K562 (cell line): ENCODE measurements around the gene POU2F3.

Experiments used
- CREB1 ChIP-seq, 2 experiments: sonication (generic) in 1 of 2; formaldehyde crosslinking in 1 of 2; IDR thresholded peaks; 2 replicates each; pipeline versions ENCODE4 v1.6.1 to v1.8.0; 2012 to 2022; ENCODE audit warnings: inconsistent platforms in 1 of 2, mild to moderate bottlenecking in 1 of 2, missing genetic modification reagents in 1 of 2, moderate library complexity in 1 of 2
- EZH2 ChIP-seq: IDR thresholded peaks from 2 replicates; pipeline ENCODE4 v1.6.1; 2012; ENCODE audit warnings: low read depth, mild to moderate bottlenecking, inconsistent platforms, low read length, borderline replicate concordance
- GATA2 ChIP-seq: sonication (generic); formaldehyde crosslinking; IDR thresholded peaks from 2 replicates; pipeline ENCODE4 v1.4.0; 2020; ENCODE audit warnings: mild to moderate bottlenecking, missing genetic modification reagents
- HMG20A ChIP-seq: fragments of 450-650 bp; formaldehyde crosslinking; conservative IDR thresholded peaks from 2 replicates; pipeline ENCODE4 v1.4.0; 2020; ENCODE audit warnings: mild to moderate bottlenecking, mixed read lengths
- JUN ChIP-seq, 2 experiments: sonication (generic) in 1 of 2; formaldehyde crosslinking in 1 of 2; IDR thresholded peaks; 2 replicates each; pipeline versions ENCODE4 v1.6.1 to v1.8.0; 2012 to 2022; ENCODE audit warnings: borderline replicate concordance in 2 of 2, mild to moderate bottlenecking in 2 of 2, improper control_type of control experiment in 1 of 2, low read depth in 1 of 2, low read length in 1 of 2, missing genetic modification reagents in 1 of 2
- MAFF ChIP-seq: IDR thresholded peaks from 2 replicates; pipeline ENCODE4 v1.6.1; 2012; ENCODE audit warnings: low read length, improper control_type of control experiment
- MAZ ChIP-seq, 2 experiments: fragments of 450-650 bp in 1 of 2; sonication (generic) in 1 of 2; formaldehyde crosslinking; IDR thresholded peaks in 1 of 2; conservative IDR thresholded peaks in 1 of 2; 2 replicates each; pipeline versions ENCODE4 v1.4.0 to v1.5.0; 2020; ENCODE audit warnings: mild to moderate bottlenecking in 1 of 2, missing genetic modification reagents in 1 of 2
- PRPF4 ChIP-seq: fragments of 200-400 bp; formaldehyde crosslinking; IDR thresholded peaks from one replicate; pipeline ENCODE4 v1.6.1; 2017; ENCODE audit warnings: low read length, low read depth, mild to moderate bottlenecking; ENCODE audit not compliant: insufficient read depth, poor library complexity, severe bottlenecking
- TBP ChIP-seq: optimal IDR thresholded peaks from 2 replicates; pipeline ENCODE3; 2011; ENCODE audit warnings: low read depth, low read length, improper control_type of control experiment
- ZNF24 ChIP-seq: fragments of 450-650 bp; IDR thresholded peaks from 2 replicates; pipeline ENCODE4 v1.6.1; 2016
- TF ChIP-seq, protein P1 (sequence below), 2 experiments: fragments of 450-650 bp in 1 of 2; sonication (generic) in 1 of 2; formaldehyde crosslinking in 1 of 2; IDR thresholded peaks in 1 of 2; conservative IDR thresholded peaks in 1 of 2; 2 replicates each; pipeline versions ENCODE4 v1.6.1 to v1.8.1; 2016 to 2023; ENCODE audit warnings: mild to moderate bottlenecking in 2 of 2, moderate library complexity in 2 of 2, inconsistent platforms in 1 of 2, missing genetic modification reagents in 1 of 2
- TF ChIP-seq, protein P2 (sequence below): fragments of 250-450 bp; sonication (Bioruptor Pico); IDR thresholded peaks from 2 replicates; pipeline ENCODE4 v1.5.0; 2020; ENCODE audit warnings: mild to moderate bottlenecking
- TF ChIP-seq, protein P3 (sequence below), 3 experiments: IDR thresholded peaks in 2 of 3; conservative IDR thresholded peaks in 1 of 3; 2 replicates each; pipeline ENCODE4 v1.5.1; 2011 to 2012; ENCODE audit warnings: low read length in 3 of 3, mild to moderate bottlenecking in 3 of 3, control low read depth in 2 of 3, improper control_type of control experiment in 1 of 3, inconsistent platforms in 1 of 3, low read depth in 1 of 3, mixed read lengths in 1 of 3, moderate library complexity in 1 of 3; ENCODE audit not compliant: insufficient read depth in 2 of 3
- TF ChIP-seq, protein P4 (sequence below): sonication (generic); formaldehyde crosslinking; IDR thresholded peaks from 2 replicates; pipeline ENCODE4 v1.9.0; 2022; ENCODE audit warnings: mild to moderate bottlenecking, missing genetic modification reagents

DNA sequence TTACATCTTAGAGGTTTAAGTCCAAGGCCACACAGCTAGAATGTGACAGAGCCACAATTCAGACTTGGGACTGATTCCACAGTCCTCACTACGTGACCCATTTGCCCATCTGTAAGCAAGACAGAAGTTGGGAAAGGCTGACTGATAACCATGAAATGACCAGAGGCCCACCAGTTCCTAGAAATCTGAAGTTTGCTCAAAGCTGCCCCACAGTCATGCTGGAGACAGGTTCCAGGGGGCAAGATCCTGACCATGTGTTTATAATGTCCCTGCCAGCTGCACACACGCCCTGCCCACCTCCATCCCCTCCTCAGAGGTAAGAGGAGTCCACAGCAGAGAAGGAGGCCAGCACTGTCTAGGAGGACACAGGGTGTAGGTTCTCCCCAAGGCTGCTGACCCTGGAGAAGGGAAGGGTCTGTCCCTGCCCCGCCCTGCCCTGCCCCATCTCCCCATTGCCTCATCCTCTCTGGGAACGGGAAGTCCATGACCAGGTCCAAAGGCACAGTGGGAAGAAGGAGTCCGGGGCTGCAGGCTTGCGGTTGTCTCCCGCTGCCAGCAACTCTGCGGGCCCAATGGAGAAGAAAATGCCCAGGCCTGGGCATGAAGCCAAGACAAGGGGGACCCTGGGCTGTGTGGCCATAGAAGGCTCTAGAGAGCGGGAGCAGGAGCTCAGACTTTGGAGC is 41.0 kb upstream of the POU2F3 start:
- TF ChIP-seq ZNF24 (no peak), PRPF4 (no peak), JUN (IDR thresholded peaks at IDR 0.05; ENCODE audit: borderline replicate concordance, low read depth, low read length) (no peak), JUN (CRISPR knock-in tag; IDR thresholded peaks at IDR 0.05; ENCODE audit: borderline replicate concordance) (no peak), HMG20A (CRISPR knock-in tag) (no peak), GATA2 (CRISPR knock-in tag) (no peak), MAFF (no peak), EZH2 (no peak), MAZ (CRISPR knock-in tag; conservative IDR thresholded peaks at IDR 0.05 in 1 of 2, IDR thresholded peaks at IDR 0.05 in 1 of 2) (no peak), CREB1 (IDR thresholded peaks at IDR 0.05) (no peak), CREB1 (CRISPR knock-in tag; IDR thresholded peaks at IDR 0.05) (no peak), TBP (no peak)
- TF ChIP-seq, protein P1, sequence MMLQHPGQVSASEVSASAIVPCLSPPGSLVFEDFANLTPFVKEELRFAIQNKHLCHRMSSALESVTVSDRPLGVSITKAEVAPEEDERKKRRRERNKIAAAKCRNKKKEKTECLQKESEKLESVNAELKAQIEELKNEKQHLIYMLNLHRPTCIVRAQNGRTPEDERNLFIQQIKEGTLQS (IDR thresholded peaks at IDR 0.05), result no peak
- TF ChIP-seq, protein P1 (CRISPR knock-in tag; conservative IDR thresholded peaks at IDR 0.05), result no peak
- TF ChIP-seq, protein P2, sequence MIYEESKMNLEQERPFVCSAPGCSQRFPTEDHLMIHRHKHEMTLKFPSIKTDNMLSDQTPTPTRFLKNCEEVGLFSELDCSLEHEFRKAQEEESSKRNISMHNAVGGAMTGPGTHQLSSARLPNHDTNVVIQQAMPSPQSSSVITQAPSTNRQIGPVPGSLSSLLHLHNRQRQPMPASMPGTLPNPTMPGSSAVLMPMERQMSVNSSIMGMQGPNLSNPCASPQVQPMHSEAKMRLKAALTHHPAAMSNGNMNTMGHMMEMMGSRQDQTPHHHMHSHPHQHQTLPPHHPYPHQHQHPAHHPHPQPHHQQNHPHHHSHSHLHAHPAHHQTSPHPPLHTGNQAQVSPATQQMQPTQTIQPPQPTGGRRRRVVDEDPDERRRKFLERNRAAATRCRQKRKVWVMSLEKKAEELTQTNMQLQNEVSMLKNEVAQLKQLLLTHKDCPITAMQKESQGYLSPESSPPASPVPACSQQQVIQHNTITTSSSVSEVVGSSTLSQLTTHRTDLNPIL (CRISPR knock-in tag), result no peak
- TF ChIP-seq, protein P3, sequence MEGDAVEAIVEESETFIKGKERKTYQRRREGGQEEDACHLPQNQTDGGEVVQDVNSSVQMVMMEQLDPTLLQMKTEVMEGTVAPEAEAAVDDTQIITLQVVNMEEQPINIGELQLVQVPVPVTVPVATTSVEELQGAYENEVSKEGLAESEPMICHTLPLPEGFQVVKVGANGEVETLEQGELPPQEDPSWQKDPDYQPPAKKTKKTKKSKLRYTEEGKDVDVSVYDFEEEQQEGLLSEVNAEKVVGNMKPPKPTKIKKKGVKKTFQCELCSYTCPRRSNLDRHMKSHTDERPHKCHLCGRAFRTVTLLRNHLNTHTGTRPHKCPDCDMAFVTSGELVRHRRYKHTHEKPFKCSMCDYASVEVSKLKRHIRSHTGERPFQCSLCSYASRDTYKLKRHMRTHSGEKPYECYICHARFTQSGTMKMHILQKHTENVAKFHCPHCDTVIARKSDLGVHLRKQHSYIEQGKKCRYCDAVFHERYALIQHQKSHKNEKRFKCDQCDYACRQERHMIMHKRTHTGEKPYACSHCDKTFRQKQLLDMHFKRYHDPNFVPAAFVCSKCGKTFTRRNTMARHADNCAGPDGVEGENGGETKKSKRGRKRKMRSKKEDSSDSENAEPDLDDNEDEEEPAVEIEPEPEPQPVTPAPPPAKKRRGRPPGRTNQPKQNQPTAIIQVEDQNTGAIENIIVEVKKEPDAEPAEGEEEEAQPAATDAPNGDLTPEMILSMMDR (IDR thresholded peaks at IDR 0.05 in 2 of 3, conservative IDR thresholded peaks at IDR 0.05 in 1 of 3; ENCODE audit: insufficient read depth in 2 of 3, low read depth in 1 of 3, low read length in 3 of 3), result no peak
- TF ChIP-seq, protein P4, sequence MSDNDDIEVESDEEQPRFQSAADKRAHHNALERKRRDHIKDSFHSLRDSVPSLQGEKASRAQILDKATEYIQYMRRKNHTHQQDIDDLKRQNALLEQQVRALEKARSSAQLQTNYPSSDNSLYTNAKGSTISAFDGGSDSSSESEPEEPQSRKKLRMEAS, result no peak
